ENCODE data around the gene MKX.

DNA sequence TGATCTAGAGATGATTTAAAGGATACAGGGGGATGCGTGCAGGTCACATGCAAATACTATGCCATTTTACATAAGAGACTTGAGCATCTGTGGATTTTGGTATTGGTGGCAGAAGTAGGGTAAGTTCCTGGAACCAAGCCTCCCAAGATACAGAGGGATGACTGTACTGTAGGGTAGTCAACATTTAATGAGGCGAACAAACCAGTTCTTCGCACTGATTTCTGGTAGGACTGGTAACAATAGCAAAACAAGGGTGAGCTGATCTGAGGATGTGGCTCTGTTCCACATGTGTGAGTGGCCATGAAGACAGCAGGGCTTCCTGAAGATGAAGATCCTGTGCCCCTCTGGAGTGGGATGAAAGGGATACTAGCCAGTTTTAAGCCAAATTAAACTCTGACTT is 36.3 kb downstream of the MKX start:
- TF ChIP-seq POLR2A (IDR thresholded peaks at IDR 0.05): no peak
- TF ChIP-seq, protein P1, sequence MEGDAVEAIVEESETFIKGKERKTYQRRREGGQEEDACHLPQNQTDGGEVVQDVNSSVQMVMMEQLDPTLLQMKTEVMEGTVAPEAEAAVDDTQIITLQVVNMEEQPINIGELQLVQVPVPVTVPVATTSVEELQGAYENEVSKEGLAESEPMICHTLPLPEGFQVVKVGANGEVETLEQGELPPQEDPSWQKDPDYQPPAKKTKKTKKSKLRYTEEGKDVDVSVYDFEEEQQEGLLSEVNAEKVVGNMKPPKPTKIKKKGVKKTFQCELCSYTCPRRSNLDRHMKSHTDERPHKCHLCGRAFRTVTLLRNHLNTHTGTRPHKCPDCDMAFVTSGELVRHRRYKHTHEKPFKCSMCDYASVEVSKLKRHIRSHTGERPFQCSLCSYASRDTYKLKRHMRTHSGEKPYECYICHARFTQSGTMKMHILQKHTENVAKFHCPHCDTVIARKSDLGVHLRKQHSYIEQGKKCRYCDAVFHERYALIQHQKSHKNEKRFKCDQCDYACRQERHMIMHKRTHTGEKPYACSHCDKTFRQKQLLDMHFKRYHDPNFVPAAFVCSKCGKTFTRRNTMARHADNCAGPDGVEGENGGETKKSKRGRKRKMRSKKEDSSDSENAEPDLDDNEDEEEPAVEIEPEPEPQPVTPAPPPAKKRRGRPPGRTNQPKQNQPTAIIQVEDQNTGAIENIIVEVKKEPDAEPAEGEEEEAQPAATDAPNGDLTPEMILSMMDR (IDR thresholded peaks at IDR 0.05): no peak
